IMR-90 (cell line): ENCODE data around the gene ZNF521. TPM values are rescaled to one million over a fixed set of nuclear protein-coding genes. Genes with fewer than 3 reads are reported as not detected.
A peak's percentile ranks its signal among the peaks of the same experiment; 100 is the strongest.

Experiments
- ATAC-seq: fragments of 200-7000 bp; cut with Tn5 transposase; 2 replicates; pipeline ENCODE4 v1.9.1; 2020; ENCODE audit warnings: low read depth, mild to moderate bottlenecking, moderate library complexity
- BruUV-seq: library from RNA; stranded (reverse); fragments of 400-500 nt; replicated peaks from 2 replicates; lab custom pipeline; 2021; lab: Mats Ljungman, UMichigan
- CTCF ChIA-PET: fragments of 300-600 bp; formaldehyde crosslinking; extraction: SDS; loops from one replicate; lab custom pipeline; 2021; ENCODE audit warnings: antibody characterized with exemption; lab: Yijun Ruan, JAX
- POLR2A ChIA-PET: fragments of 300-600 bp; sonication (Branson Sonifier 250); formaldehyde crosslinking; loops from one replicate; lab custom pipeline; 2022; ENCODE audit warnings: antibody characterized with exemption; ENCODE audit not compliant: unreplicated experiment; lab: Charles Lee
- DNase-seq: peaks from one replicate; pipeline ENCODE4 v3.0.0; 2013
- H2AFZ ChIP-seq: replicated peaks from 2 replicates; pipeline ENCODE3; 2013; ENCODE audit warnings: low read length, mild to moderate bottlenecking; ENCODE audit not compliant: poor library complexity
- H2AK5ac ChIP-seq: 2 replicates; pipeline ENCODE4 v1.6.1; 2013; ENCODE audit warnings: low read depth, low read length, inconsistent platforms
- H2AK9ac ChIP-seq: replicated peaks from 2 replicates; pipeline ENCODE3; 2013; ENCODE audit warnings: mild to moderate bottlenecking, low read depth, low read length, moderate library complexity; ENCODE audit not compliant: poor library complexity
- H2BK120ac ChIP-seq: 2 replicates; pipeline ENCODE4 v1.6.1; 2013; ENCODE audit warnings: low read depth, low read length, inconsistent platforms
- H2BK15ac ChIP-seq: 3 replicates; pipeline ENCODE4 v1.6.1; 2013; ENCODE audit warnings: low read depth, low read length, inconsistent platforms
- H2BK20ac ChIP-seq: 2 replicates; pipeline ENCODE4 v1.6.1; 2013; ENCODE audit warnings: low read depth, mild to moderate bottlenecking, inconsistent platforms, low read length, moderate library complexity
- H2BK5ac ChIP-seq: 2 replicates; pipeline ENCODE4 v1.6.1; 2013; ENCODE audit warnings: mild to moderate bottlenecking, low read depth, low read length, inconsistent platforms; ENCODE audit not compliant: poor library complexity, severe bottlenecking
- H3K14ac ChIP-seq: replicated peaks from 2 replicates; pipeline ENCODE4 v1.6.1; 2013; ENCODE audit warnings: low read depth, low read length, inconsistent platforms
- H3K18ac ChIP-seq: 2 replicates; pipeline ENCODE4 v1.6.1; 2013; ENCODE audit warnings: low read depth, low read length, control low read depth
- H3K23ac ChIP-seq: 2 replicates; pipeline ENCODE4 v1.6.1; 2013; ENCODE audit warnings: low read depth, low read length, inconsistent platforms
- H3K27ac ChIP-seq: 2 replicates; pipeline ENCODE4 v1.5.1; 2013; ENCODE audit warnings: mild to moderate bottlenecking, control low read depth, low read length; ENCODE audit not compliant: insufficient read depth
- H3K27me3 ChIP-seq: 2 replicates; pipeline ENCODE4 v1.6.1; 2013; ENCODE audit warnings: low read length; ENCODE audit not compliant: control insufficient read depth, insufficient read depth
- H3K36me3 ChIP-seq: 2 replicates; pipeline ENCODE4 v1.6.1; 2013; ENCODE audit warnings: low read length, mixed read lengths; ENCODE audit not compliant: control insufficient read depth, insufficient read depth
- H3K4ac ChIP-seq: 2 replicates; pipeline ENCODE4 v1.6.1; 2013; ENCODE audit warnings: low read depth, low read length, inconsistent platforms
- H3K4me1 ChIP-seq: 2 replicates; pipeline ENCODE4 v1.6.1; 2013; ENCODE audit warnings: low read length, mixed read lengths; ENCODE audit not compliant: control insufficient read depth, insufficient read depth
- H3K4me2 ChIP-seq: 2 replicates; pipeline ENCODE4 v1.6.1; 2013; ENCODE audit warnings: low read depth, mild to moderate bottlenecking, control low read depth, low read length, moderate library complexity
- H3K4me3 ChIP-seq: 2 replicates; pipeline ENCODE4 v1.5.1; 2013; ENCODE audit warnings: low read depth, mild to moderate bottlenecking, control low read depth, low read length, moderate library complexity; ENCODE audit not compliant: insufficient read depth
- H3K56ac ChIP-seq: 2 replicates; pipeline ENCODE4 v1.6.1; 2013; ENCODE audit warnings: low read length, inconsistent platforms; ENCODE audit not compliant: insufficient read depth; ENCODE audit errors: extremely low read depth
- H3K79me1 ChIP-seq, 2 experiments: 2 replicates each; pipeline ENCODE4 v1.6.1; 2013; ENCODE audit warnings: low read length in 2 of 2, inconsistent platforms in 1 of 2, low read depth in 1 of 2
- H3K9ac ChIP-seq: 2 replicates; pipeline ENCODE4 v1.6.1; 2013; ENCODE audit warnings: low read depth, low read length, control low read depth
- H3K9me1 ChIP-seq: 2 replicates; pipeline ENCODE4 v1.6.1; 2013; ENCODE audit warnings: low read length, inconsistent platforms; ENCODE audit not compliant: insufficient read depth
- H3K9me3 ChIP-seq: 2 replicates; pipeline ENCODE4 v1.6.1; 2013; ENCODE audit warnings: low read length; ENCODE audit not compliant: control insufficient read depth, insufficient read depth
- H4K20me1 ChIP-seq: 2 replicates; pipeline ENCODE4 v1.6.1; 2013; ENCODE audit warnings: low read length, inconsistent platforms; ENCODE audit not compliant: insufficient read depth
- H4K5ac ChIP-seq: 2 replicates; pipeline ENCODE4 v1.6.1; 2013; ENCODE audit warnings: mild to moderate bottlenecking, low read depth, low read length, control low read depth
- H4K8ac ChIP-seq, 2 experiments: 2 replicates each; pipeline ENCODE4 v1.6.1; 2013; ENCODE audit warnings: low read depth in 2 of 2, low read length in 2 of 2, control low read depth in 1 of 2, inconsistent platforms in 1 of 2
- H4K91ac ChIP-seq: 2 replicates; pipeline ENCODE4 v1.6.1; 2013; ENCODE audit warnings: low read depth, low read length, inconsistent platforms; ENCODE audit not compliant: insufficient read depth
- BHLHE40 ChIP-seq: fragments of 150-350 bp; IDR thresholded peaks from 2 replicates; pipeline ENCODE4 v1.6.1; 2016; ENCODE audit warnings: mild to moderate bottlenecking, low read depth, low read length
- CEBPB ChIP-seq: IDR thresholded peaks from 2 replicates; pipeline ENCODE4 v1.6.1; 2012; ENCODE audit warnings: low read depth, low read length, improper control_type of control experiment
- MAFK ChIP-seq: IDR thresholded peaks from 2 replicates; pipeline ENCODE4 v1.6.1; 2012; ENCODE audit warnings: low read depth, low read length, improper control_type of control experiment
- NFE2L2 ChIP-seq: fragments of 150-350 bp; IDR thresholded peaks from 2 replicates; pipeline ENCODE4 v1.6.1; 2016; ENCODE audit warnings: low read depth, mild to moderate bottlenecking, low read length
- RAD21 ChIP-seq: IDR thresholded peaks from 2 replicates; pipeline ENCODE4 v1.6.1; 2012; ENCODE audit warnings: low read length, improper control_type of control experiment
- RFX5 ChIP-seq: IDR thresholded peaks from 2 replicates; pipeline ENCODE4 v1.8.0; 2012; ENCODE audit warnings: low read depth, mild to moderate bottlenecking, low read length, moderate library complexity
- SMC3 ChIP-seq: fragments of 150-350 bp; IDR thresholded peaks from 2 replicates; pipeline ENCODE4 v1.6.1; 2016; ENCODE audit warnings: low read depth, mild to moderate bottlenecking, antibody characterized with exemption, low read length, moderate library complexity
- WGBS, 2 experiments: methylation state at CpG; one replicate each; pipeline versions ENCODE4 v1.1.5 to v1.1.7; 2013; ENCODE audit warnings: missing lambda C conversion rate in 2 of 2; ENCODE audit not compliant: insufficient read length in 1 of 2; ENCODE audit errors: extremely low coverage in 2 of 2; 5-methylcytosine and 5-hydroxymethylcytosine counted together
- dilution Hi-C: fragments of 300-500 bp; cut with HindIII; formaldehyde crosslinking; loops from one replicate; pipeline ENCODE4 v1.14.3; 2018; ENCODE audit warnings: low sequenced_read_pairs; ENCODE audit not compliant: unreplicated experiment
- in situ Hi-C: fragments of 300-500 bp; cut with MboI; formaldehyde crosslinking; loops from 3 replicates; pipeline ENCODE4 v1.14.3; 2019; ENCODE audit warnings: low sequenced_read_pairs, inconsistent platforms, mixed read lengths
- intact Hi-C: fragments of 100-400 bp; cut with micrococcal nuclease; formaldehyde crosslinking; loops from 2 replicates; pipeline ENCODE4 v1.10.0; 2022
- polyA plus RNA-seq, 3 experiments: library from polyadenylated mRNA; depleted of rRNA; stranded (reverse); fragments of >200 nt; gene quantifications; 2 replicates each; pipeline ENCODE4 v1.2.3, GENCODE V29; 2012; ENCODE audit warnings: low replicate concordance in 1 of 3
- total RNA-seq: library from RNA; depleted of rRNA; stranded (reverse); fragments of >200 nt; gene quantifications from 2 replicates; pipeline ENCODE4 v1.2.3, GENCODE V29; 2012
- TF ChIP-seq, protein P1 (sequence below): fragments of 150-350 bp; IDR thresholded peaks from 2 replicates; pipeline ENCODE4 v1.6.1; 2017; ENCODE audit warnings: mild to moderate bottlenecking, antibody characterized with exemption, low read length, low read depth

The ZNF521 gene
- total and polyA plus RNA-seq, 2 of the 4 experiments (the other 2 are of a cell fraction): 21.5 to 59.3 TPM

DNA sequence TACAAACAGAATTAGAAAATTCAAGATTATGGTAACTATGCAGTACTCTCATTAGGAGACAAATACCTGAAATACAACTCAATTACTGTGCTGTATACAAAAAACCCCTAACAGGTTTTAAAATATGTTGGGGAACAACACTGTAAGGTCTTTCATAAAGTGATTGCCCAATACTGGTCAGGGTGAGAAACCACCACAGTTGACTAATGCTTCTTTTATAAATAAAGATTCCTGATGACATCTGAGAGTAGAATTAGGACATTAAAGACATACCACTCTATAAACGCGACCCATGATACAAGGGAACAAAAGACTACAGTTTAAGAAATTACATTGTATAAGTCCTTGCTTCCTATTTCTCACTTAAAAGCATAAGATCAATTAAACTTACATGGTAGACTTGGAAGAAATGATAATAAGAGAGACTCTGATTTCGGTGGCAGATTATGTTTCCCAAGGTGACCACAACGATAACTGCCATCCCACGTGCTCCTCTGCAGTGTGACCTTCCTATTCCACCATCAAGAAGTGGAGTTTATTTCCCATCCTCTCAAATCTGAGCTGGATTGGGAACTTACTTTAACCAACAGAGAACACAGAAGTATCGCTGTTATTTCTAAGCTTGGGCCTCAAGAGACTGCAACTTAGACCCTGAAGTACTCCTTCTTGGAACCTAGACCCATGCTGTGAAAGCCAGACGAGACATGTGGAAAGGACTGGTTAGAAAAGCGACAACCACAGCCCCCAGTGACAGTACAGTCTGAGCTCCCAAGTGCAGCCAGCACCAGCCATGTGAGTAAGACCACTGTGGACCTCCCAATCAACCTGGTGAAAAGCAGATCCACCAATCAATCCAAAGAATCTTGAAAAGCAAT is 52.3 kb downstream of the ZNF521 start:
- Histone ChIP-seq H3K36me3 (peaks cover 4% of the 10 kb centered on the region), H4K91ac (peak overlapping the region; percentile 98), H2BK20ac (peak overlapping the region; percentile 100), H4K5ac (peak overlapping the region; percentile 97), H3K4ac (peak overlapping the region; percentile 100), H4K8ac (peak overlapping the region; percentile 52 to 96), H3K14ac (peak overlapping the region; percentile 98), H3K18ac (peak overlapping the region; percentile 99), H3K9ac (no peak overlapping the region), H2AFZ (peak overlapping the region; percentile 64), H3K56ac (peak overlapping the region; percentile 69; the same call in 1 of the 2 replicates), H2BK120ac (peak overlapping the region; percentile 100), H4K20me1 (no peaks in the 10 kb centered on the region; the same call in 1 of the 2 replicates), H3K9me1 (peaks cover 10% of the 10 kb centered on the region), H3K27me3 (no peaks in the 10 kb centered on the region), H3K4me1 (peaks cover 6% of the 10 kb centered on the region), H2BK15ac (peak overlapping the region; percentile 97), H3K9me3 (no peaks in the 10 kb centered on the region), H3K79me1 (peaks cover 14 to 42% of the 10 kb centered on the region in 2 experiments), H3K23ac (peak overlapping the region; percentile 98), H3K4me2 (peak overlapping the region; percentile 82), H3K27ac (peak overlapping the region; percentile 97), H2AK9ac (peak overlapping the region; percentile 73), H3K4me3 (no peak overlapping the region), H2BK5ac (peak overlapping the region; percentile 99), H2AK5ac (peak overlapping the region; percentile 99)
- DNase-seq (peak; percentile 86), ATAC-seq (peak; percentile 68)
- ChIA-PET CTCF (interaction anchor here (1.1 kb wide), 1 partner anchor 416 kb away, joined by 3 read pairs; no protein-coding TSS in a partner anchor), POLR2A (no interaction called here)
- in situ Hi-C loops: no loop called here
- no CpG with 5 or more reads among the region's 8 CpGs for WGBS, 2 experiments
- no peak for TF ChIP-seq NFE2L2
- peak; percentile 38; the same call in 1 of the 2 replicates for TF ChIP-seq BHLHE40
- TF ChIP-seq MAFK: no peak
- TF ChIP-seq, protein P1, sequence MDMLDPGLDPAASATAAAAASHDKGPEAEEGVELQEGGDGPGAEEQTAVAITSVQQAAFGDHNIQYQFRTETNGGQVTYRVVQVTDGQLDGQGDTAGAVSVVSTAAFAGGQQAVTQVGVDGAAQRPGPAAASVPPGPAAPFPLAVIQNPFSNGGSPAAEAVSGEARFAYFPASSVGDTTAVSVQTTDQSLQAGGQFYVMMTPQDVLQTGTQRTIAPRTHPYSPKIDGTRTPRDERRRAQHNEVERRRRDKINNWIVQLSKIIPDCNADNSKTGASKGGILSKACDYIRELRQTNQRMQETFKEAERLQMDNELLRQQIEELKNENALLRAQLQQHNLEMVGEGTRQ: no peak
- 0 out of 2 replicates have a peak, but pooled peaks have one; percentile 29 for TF ChIP-seq RFX5
- TF ChIP-seq CEBPB: peak; percentile 99
- 0 out of 2 replicates have a peak, but pooled peaks have one; percentile 2 for TF ChIP-seq RAD21
- no peak for TF ChIP-seq SMC3
- BruUV-seq: no TSS peak
- dilution Hi-C loops: no loop called here
- intact Hi-C loops: loop anchor here (2.0 kb wide), 1 partner anchor 49 kb away; no protein-coding TSS in a partner anchor
